Measurements from ENCODE around the gene CACNA2D2. TPM values are rescaled to one million over a fixed set of nuclear protein-coding genes. Genes with fewer than 3 reads are reported as not detected.

CACNA2D2 gene
- total RNA-seq, 1 donor from 2014 or later = 4.3 TPM

DNA sequence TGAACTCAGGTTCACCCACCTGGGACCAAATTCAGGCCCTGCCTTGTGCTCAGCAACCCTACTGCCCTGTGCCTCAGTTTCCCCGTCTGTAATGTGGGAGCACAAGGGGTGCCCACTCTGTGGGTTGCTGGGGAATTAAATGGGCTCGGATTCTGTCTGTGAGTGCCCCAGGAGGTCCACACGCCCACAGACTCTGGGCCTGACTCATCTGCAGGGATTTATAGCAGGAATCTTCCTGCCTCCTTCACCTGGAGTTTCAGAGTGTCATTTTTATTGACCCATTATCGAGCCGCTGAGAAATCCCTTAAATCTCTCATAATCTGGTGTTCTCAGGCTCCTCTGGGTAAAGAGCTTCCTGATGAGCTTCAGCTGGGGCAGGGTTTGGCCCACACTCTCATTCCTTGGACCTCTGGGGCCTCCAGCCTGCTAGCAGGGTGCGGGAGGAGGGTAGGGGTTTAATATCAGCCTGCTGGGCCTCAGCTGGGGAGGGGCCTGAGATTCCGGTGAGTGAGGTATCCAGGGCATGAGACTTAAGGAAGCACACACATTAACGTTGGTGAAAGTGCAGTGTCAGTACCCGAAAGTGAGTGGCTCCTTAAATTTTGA is 47.7 kb upstream of the CACNA2D2 start:
- no peaks in the 10 kb centered on the region for H3K9me3 ChIP-seq (ENCODE audit: low read depth)
- Mint-ChIP-seq H3K9me3 (no peaks in the 10 kb centered on the region), H3K27ac (no peak overlapping the region), H3K36me3 (no peaks in the 10 kb centered on the region), H3K4me3 (no peak overlapping the region), H3K4me1 (peaks cover 9% of the 10 kb centered on the region), H3K27me3 (ENCODE audit: insufficient read depth, low read depth) (peaks cover 13% of the 10 kb centered on the region)
- no peak overlapping the region for H3K27ac ChIP-seq
- TF ChIP-seq, protein P1, sequence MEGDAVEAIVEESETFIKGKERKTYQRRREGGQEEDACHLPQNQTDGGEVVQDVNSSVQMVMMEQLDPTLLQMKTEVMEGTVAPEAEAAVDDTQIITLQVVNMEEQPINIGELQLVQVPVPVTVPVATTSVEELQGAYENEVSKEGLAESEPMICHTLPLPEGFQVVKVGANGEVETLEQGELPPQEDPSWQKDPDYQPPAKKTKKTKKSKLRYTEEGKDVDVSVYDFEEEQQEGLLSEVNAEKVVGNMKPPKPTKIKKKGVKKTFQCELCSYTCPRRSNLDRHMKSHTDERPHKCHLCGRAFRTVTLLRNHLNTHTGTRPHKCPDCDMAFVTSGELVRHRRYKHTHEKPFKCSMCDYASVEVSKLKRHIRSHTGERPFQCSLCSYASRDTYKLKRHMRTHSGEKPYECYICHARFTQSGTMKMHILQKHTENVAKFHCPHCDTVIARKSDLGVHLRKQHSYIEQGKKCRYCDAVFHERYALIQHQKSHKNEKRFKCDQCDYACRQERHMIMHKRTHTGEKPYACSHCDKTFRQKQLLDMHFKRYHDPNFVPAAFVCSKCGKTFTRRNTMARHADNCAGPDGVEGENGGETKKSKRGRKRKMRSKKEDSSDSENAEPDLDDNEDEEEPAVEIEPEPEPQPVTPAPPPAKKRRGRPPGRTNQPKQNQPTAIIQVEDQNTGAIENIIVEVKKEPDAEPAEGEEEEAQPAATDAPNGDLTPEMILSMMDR (IDR thresholded peaks at IDR 0.05) = no peak
- TF ChIP-seq EZH2phosphoT487 (IDR thresholded peaks at IDR 0.05) (no peak), EZH2 (IDR thresholded peaks at IDR 0.05) (no peak)
- H3F3A ChIP-seq (ENCODE audit: low read depth) = no peaks in the 10 kb centered on the region
- no peaks in the 10 kb centered on the region for H3K79me2 ChIP-seq (ENCODE audit: low read depth)
- H4K20me1 ChIP-seq (ENCODE audit: low read depth) = no peaks in the 10 kb centered on the region
- DNase-seq (ENCODE audit: low spot score) = no peak
- H3K4me1 ChIP-seq = no peaks in the 10 kb centered on the region
- no peak overlapping the region for H2AFZ ChIP-seq (replicated peaks)
- H3K36me3 ChIP-seq = no peaks in the 10 kb centered on the region
- no peak overlapping the region for H3K9ac ChIP-seq
- no peak overlapping the region for H3K4me2 ChIP-seq
- no peak overlapping the region for H3K4me3 ChIP-seq
- no peaks in the 10 kb centered on the region for H3K27me3 ChIP-seq

DNA sequence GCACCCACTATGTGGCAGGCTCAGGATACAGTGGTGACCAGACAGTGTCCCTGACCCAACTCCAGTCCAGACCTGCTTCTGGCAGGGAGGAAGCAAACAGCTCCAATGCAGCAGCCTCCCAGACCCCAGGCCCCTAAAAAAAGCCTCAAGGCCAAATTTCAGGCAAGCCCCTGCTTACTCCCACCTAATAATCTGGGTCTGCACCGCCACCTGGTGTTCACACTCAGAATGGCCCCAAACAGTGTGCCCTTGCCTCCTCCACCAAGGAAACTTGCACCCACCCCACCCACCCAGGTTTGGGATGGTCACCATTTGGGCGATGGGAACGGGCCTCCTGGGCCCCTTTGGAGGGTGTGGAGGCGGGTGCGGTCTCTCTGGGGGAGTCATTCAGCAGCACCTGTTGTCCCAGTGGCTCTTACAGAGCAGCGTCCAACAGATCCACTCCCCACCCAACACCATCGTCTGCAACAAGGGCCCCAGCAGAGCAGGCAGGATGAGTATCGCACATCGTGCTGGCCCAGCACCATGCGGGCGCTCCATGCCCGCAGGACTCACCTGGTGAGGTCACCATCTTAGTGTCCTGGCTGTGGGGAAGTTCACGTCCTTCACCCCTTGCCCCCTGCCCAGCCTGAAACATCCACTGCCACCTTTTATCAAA is 46.8 kb upstream of the CACNA2D2 start:
- Histone ChIP-seq H3K4me3 (no peak overlapping the region), H3K79me2 (ENCODE audit: low read depth) (no peaks in the 10 kb centered on the region), H2AFZ (replicated peaks) (no peak overlapping the region), H4K20me1 (ENCODE audit: low read depth) (no peaks in the 10 kb centered on the region), H3K9me3 (ENCODE audit: low read depth) (no peaks in the 10 kb centered on the region), H3K27ac (no peak overlapping the region), H3K4me2 (no peak overlapping the region), H3K36me3 (no peaks in the 10 kb centered on the region), H3K4me1 (no peaks in the 10 kb centered on the region), H3K9ac (no peak overlapping the region), H3F3A (ENCODE audit: low read depth) (no peaks in the 10 kb centered on the region), H3K27me3 (no peaks in the 10 kb centered on the region)
- Mint-ChIP-seq H3K4me1 (peaks cover 9% of the 10 kb centered on the region), H3K9me3 (no peaks in the 10 kb centered on the region), H3K27ac (no peak overlapping the region), H3K27me3 (ENCODE audit: insufficient read depth, low read depth) (peaks cover 9% of the 10 kb centered on the region), H3K36me3 (no peaks in the 10 kb centered on the region), H3K4me3 (no peak overlapping the region)
- DNase-seq (ENCODE audit: low spot score) = peak; percentile 81
- TF ChIP-seq, protein P1 (IDR thresholded peaks at IDR 0.05) = peak; percentile 75
- TF ChIP-seq EZH2phosphoT487 (IDR thresholded peaks at IDR 0.05) = no peak

DNA sequence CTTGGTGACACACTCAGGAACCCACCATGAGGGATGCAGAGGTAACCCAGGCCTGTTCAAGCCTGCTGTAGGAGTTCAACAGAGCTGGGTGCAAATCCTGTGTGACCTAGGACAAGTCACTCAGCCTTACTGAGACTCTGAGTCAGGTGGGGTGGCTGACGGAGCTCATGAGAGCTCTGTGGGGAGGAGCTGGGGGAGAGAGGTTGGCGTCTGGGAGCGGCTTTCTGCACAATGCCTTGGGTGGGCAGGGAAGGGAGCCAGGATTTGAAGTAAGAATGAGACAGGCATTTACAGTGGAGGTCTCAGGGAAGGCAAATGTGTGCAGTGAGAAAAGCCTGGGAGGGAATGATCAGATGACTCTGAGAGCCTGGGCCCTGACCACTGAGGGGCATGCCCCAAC is 45.8 kb upstream of the CACNA2D2 start:
- H2AFZ ChIP-seq (replicated peaks) = no peak overlapping the region
- H3K36me3 Mint-ChIP-seq = no peaks in the 10 kb centered on the region
- H3K9ac ChIP-seq = no peak overlapping the region
- no peaks in the 10 kb centered on the region for H3F3A ChIP-seq (ENCODE audit: low read depth)
- H3K4me1 Mint-ChIP-seq = peaks cover 9% of the 10 kb centered on the region
- H3K9me3 ChIP-seq (ENCODE audit: low read depth) = no peaks in the 10 kb centered on the region
- H3K27ac ChIP-seq = no peak overlapping the region
- no peak overlapping the region for H3K4me3 Mint-ChIP-seq
- DNase-seq (ENCODE audit: low spot score) = no peak
- no peaks in the 10 kb centered on the region for H3K4me1 ChIP-seq
- H3K79me2 ChIP-seq (ENCODE audit: low read depth) = no peaks in the 10 kb centered on the region
- H3K27me3 ChIP-seq = no peaks in the 10 kb centered on the region
- H4K20me1 ChIP-seq (ENCODE audit: low read depth) = no peaks in the 10 kb centered on the region
- no peak overlapping the region for H3K4me2 ChIP-seq
- no peak overlapping the region for H3K4me3 ChIP-seq
- peaks cover 10% of the 10 kb centered on the region for H3K27me3 Mint-ChIP-seq (ENCODE audit: insufficient read depth, low read depth)
- H3K27ac Mint-ChIP-seq = peak overlapping the region; percentile 61
- H3K36me3 ChIP-seq = no peaks in the 10 kb centered on the region
- TF ChIP-seq EZH2 (IDR thresholded peaks at IDR 0.05) (no peak), EZH2phosphoT487 (IDR thresholded peaks at IDR 0.05) (no peak)
- TF ChIP-seq, protein P1 (IDR thresholded peaks at IDR 0.05) = no peak
- H3K9me3 Mint-ChIP-seq = no peaks in the 10 kb centered on the region

All from neural progenitor cell (in vitro differentiated cells).